A673 (cell line): ENCODE results near the gene MLPH. TPM values are rescaled to one million over a fixed set of nuclear protein-coding genes. Genes with fewer than 3 reads are reported as not detected.

Experiments
- BruUV-seq: library from RNA; stranded (reverse); fragments of 400-500 nt; replicated peaks from 2 replicates; lab custom pipeline; 2021; lab: Mats Ljungman, UMichigan
- CTCF ChIA-PET: fragments of 300-600 bp; sonication (Branson Sonifier 250); formaldehyde crosslinking; loops from one replicate; lab custom pipeline; 2022; ENCODE audit warnings: antibody characterized with exemption; lab: Charles Lee
- POLR2A ChIA-PET: fragments of 300-600 bp; sonication (Branson Sonifier 250); formaldehyde crosslinking; loops from one replicate; lab custom pipeline; 2022; ENCODE audit warnings: antibody characterized with exemption; ENCODE audit not compliant: low non-redundant PET; lab: Charles Lee
- DNase-seq: peaks from one replicate; pipeline ENCODE4 v3.0.0-alpha.2; 2015; ENCODE audit warnings: low spot score
- H3K27ac ChIP-seq: fragments of 200-600 bp; sonication (generic); 2 replicates; pipeline ENCODE4 v1.5.1; 2016; ENCODE audit warnings: mixed run types, low read depth, mild to moderate bottlenecking, mixed read lengths, antibody characterized with exemption, low read length; ENCODE audit not compliant: poor library complexity, severe bottlenecking
- H3K27me3 ChIP-seq: fragments of 200-600 bp; sonication (generic); replicated peaks from 2 replicates; pipeline ENCODE4 v1.6.1; 2017; ENCODE audit warnings: mixed run types, low read depth, mild to moderate bottlenecking, mixed read lengths, antibody characterized with exemption, low read length; ENCODE audit not compliant: insufficient read depth, poor library complexity
- H3K36me3 ChIP-seq: fragments of 200-600 bp; sonication (generic); 2 replicates; pipeline ENCODE4 v1.6.1; 2016; ENCODE audit warnings: mixed run types, mild to moderate bottlenecking, mixed read lengths, antibody characterized with exemption, low read length; ENCODE audit not compliant: insufficient read depth, poor library complexity, severe bottlenecking
- H3K4me1 ChIP-seq: fragments of 200-600 bp; sonication (generic); 2 replicates; pipeline ENCODE4 v1.6.1; 2017; ENCODE audit warnings: mixed run types, mild to moderate bottlenecking, mixed read lengths, antibody characterized with exemption, low read length; ENCODE audit not compliant: insufficient read depth, poor library complexity, severe bottlenecking
- H3K4me3 ChIP-seq: fragments of 200-600 bp; sonication (generic); 2 replicates; pipeline ENCODE4 v1.5.1; 2016; ENCODE audit warnings: low read depth, mixed run types, mild to moderate bottlenecking, mixed read lengths, low read length; ENCODE audit not compliant: poor library complexity, severe bottlenecking
- H3K9me3 ChIP-seq: fragments of 200-600 bp; sonication (generic); 2 replicates; pipeline ENCODE4 v1.6.1; 2016; ENCODE audit warnings: mixed run types, low read depth, mild to moderate bottlenecking, mixed read lengths, antibody characterized with exemption, low read length; ENCODE audit not compliant: poor library complexity, severe bottlenecking
- CTCF ChIP-seq: fragments of 300-800, 200-600 bp; sonication (generic); conservative IDR thresholded peaks from 2 replicates; pipeline ENCODE4 v1.5.1; 2017; ENCODE audit warnings: low read depth, mild to moderate bottlenecking, antibody characterized with exemption, low read length, moderate library complexity, mixed read lengths
- EZH2 ChIP-seq: fragments of 200-600 bp; sonication (generic); IDR thresholded peaks from 2 replicates; pipeline ENCODE4 v1.6.1; 2017; ENCODE audit warnings: borderline replicate concordance, low read depth, mild to moderate bottlenecking, mixed read lengths, antibody characterized with exemption, low read length; ENCODE audit not compliant: poor library complexity, severe bottlenecking
- intact Hi-C: fragments of 100-400 bp; cut with micrococcal nuclease; formaldehyde crosslinking; loops from one replicate; pipeline ENCODE4 v1.10.0; 2022; ENCODE audit not compliant: unreplicated experiment
- total RNA-seq: library from RNA; stranded (reverse); gene quantifications from 2 replicates; pipeline ENCODE4 v1.2.3, GENCODE V29; 2021

MLPH gene
- total RNA-seq, 1 experiment from 2014 or later: not detected

DNA sequence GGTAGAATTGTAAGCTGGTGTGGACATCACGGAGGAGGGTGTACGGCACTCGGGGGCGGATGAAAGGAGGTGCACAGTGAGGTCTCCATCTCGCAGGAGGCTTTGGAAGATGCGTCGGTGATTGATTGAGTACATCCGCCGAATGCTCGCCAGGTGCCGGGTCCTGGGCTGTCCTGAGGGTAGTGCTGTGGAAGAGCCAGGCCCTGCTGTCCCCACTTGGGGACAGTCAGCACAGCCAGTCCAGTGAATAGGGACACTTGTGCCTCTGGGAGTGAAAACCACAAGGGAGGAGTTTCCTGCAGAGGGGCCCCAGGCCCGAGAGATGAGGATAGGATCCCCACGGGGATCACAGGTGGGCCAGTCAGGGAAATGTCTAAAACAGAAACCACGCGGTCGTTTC lies 28.1 kb downstream of the MLPH start:
- Histone ChIP-seq H3K4me3 (no peak overlapping the region), H3K36me3 (no peaks in the 10 kb centered on the region), H3K9me3 (no peaks in the 10 kb centered on the region), H3K27ac (no peak overlapping the region), H3K4me1 (no peaks in the 10 kb centered on the region), H3K27me3 (no peaks in the 10 kb centered on the region)
- intact Hi-C loops: loop anchor here (10.0 kb wide), 1 partner anchor 230 kb away; no protein-coding TSS in a partner anchor
- no peak for DNase-seq
- TF ChIP-seq CTCF (no peak), EZH2 (no peak)
- CTCF ChIA-PET: no interaction called here
- POLR2A ChIA-PET: no interaction called here
- BruUV-seq: no TSS peak

DNA sequence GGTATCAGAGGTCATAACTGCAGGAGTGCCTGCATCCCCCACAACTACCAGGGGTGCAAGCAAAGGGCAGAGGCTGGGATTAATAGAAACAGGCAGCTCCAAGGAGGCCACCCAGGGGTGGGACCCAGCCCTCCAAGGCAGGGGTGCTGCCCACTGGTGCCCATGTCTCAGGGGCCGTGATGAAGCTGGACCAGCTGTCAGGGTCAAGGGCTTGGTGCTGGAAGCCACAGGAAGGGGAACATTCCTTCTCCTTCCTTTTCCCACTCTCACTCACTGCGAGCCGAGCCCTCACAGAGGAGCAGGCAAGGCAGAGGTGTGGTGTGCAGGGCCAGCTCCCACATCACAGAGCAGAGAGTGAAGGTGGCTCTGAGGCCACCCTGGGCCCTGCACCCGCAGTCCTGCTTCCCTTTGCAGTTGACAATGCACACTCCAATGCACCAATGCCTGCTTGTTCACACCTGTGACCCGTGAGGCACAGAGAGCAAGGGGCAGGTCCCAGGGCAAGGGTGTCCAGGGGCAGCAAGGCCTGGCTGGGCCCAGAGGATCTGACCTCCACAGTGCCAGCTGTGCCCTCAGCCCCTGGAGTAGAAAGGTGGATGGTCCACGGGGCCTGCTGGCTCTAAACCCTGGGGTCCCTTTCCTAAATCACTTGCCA lies 28.7 kb downstream of the MLPH start:
- no peaks in the 10 kb centered on the region for H3K27me3 ChIP-seq
- intact Hi-C loops: loop anchor here (10.0 kb wide), 1 partner anchor 229 kb away; no protein-coding TSS in a partner anchor
- DNase-seq: no peak
- H3K4me3 ChIP-seq: no peak overlapping the region
- no peaks in the 10 kb centered on the region for H3K4me1 ChIP-seq
- ChIA-PET CTCF (no interaction called here), POLR2A (no interaction called here)
- no peaks in the 10 kb centered on the region for H3K36me3 ChIP-seq
- no peak for TF ChIP-seq EZH2
- no peak for TF ChIP-seq CTCF
- BruUV-seq: no TSS peak
- H3K27ac ChIP-seq: no peak overlapping the region
- H3K9me3 ChIP-seq: no peaks in the 10 kb centered on the region

DNA sequence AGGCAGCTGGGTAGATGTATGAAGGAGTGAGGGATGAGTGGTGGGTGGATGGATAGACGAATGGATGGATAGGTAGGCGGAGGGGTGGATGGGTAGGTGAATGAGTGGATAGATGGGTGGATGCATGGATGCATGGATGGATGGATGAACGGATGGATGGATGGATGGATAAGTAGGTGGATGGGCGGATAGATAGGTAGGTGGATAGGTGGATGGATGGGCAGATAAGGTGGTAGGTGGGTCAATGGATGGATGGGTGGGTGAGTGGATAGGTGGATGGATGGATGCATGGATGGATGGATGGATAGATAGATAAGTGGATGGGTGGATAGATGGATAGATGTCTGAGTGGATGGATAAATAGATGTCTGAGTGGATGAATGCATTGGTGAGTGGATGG lies 30.1 kb downstream of the MLPH start:
- POLR2A ChIA-PET: no interaction called here
- intact Hi-C loops: loop anchor here (10.0 kb wide), 1 partner anchor 228 kb away; no protein-coding TSS in a partner anchor
- BruUV-seq: no TSS peak
- CTCF ChIA-PET: no interaction called here
- no peak for DNase-seq
- no peak overlapping the region for H3K27ac ChIP-seq
- no peaks in the 10 kb centered on the region for H3K4me1 ChIP-seq
- H3K9me3 ChIP-seq: no peaks in the 10 kb centered on the region
- no peaks in the 10 kb centered on the region for H3K27me3 ChIP-seq
- H3K4me3 ChIP-seq: no peak overlapping the region
- no peaks in the 10 kb centered on the region for H3K36me3 ChIP-seq
- TF ChIP-seq EZH2 (no peak), CTCF (no peak)
